Endothelial cell (in vitro differentiated cells): ENCODE results near the gene SF3B1. TPM values are rescaled to one million over a fixed set of nuclear protein-coding genes. Genes with fewer than 3 reads are reported as not detected.

Source experiments
- DNase-seq: peaks from one replicate; pipeline ENCODE4 v3.0.0; 2021; ENCODE audit warnings: low spot score
- H3K27ac Mint-ChIP-seq: one replicate; pipeline ENCODE4 v1.8.0; 2021; ENCODE audit warnings: mixed read lengths, inconsistent platforms; ENCODE audit not compliant: unreplicated experiment
- H3K27me3 Mint-ChIP-seq: one replicate; pipeline ENCODE4 v1.8.0; 2021; ENCODE audit warnings: mild to moderate bottlenecking, moderate library complexity, mixed read lengths, inconsistent platforms; ENCODE audit not compliant: unreplicated experiment
- H3K36me3 Mint-ChIP-seq: one replicate; pipeline ENCODE4 v1.8.0; 2021; ENCODE audit warnings: mild to moderate bottlenecking, low read depth, mixed read lengths, inconsistent platforms; ENCODE audit not compliant: unreplicated experiment
- H3K4me1 Mint-ChIP-seq: one replicate; pipeline ENCODE4 v1.8.0; 2021; ENCODE audit warnings: mild to moderate bottlenecking, mixed read lengths, inconsistent platforms; ENCODE audit not compliant: unreplicated experiment
- H3K4me3 Mint-ChIP-seq: one replicate; pipeline ENCODE4 v1.8.0; 2021; ENCODE audit warnings: mild to moderate bottlenecking, mixed read lengths, inconsistent platforms; ENCODE audit not compliant: unreplicated experiment
- H3K9me3 Mint-ChIP-seq: one replicate; pipeline ENCODE4 v1.8.0; 2021; ENCODE audit warnings: mixed read lengths, inconsistent platforms; ENCODE audit not compliant: unreplicated experiment
- CTCF ChIP-seq: fragments of 200-600 bp; sonication (generic); IDR thresholded peaks from one replicate; pipeline ENCODE4 v1.5.0; 2021; ENCODE audit warnings: antibody characterized with exemption; ENCODE audit not compliant: unreplicated experiment
- total RNA-seq: library from RNA; stranded (reverse); fragmentation: NEBNext Ultra II Directional; extraction: Animal tissue kit (Norgen Biotek cat#: 25700); gene quantifications from one replicate; pipeline ENCODE4 v1.2.1, GENCODE V29; 2021; ENCODE audit not compliant: unreplicated experiment

The SF3B1 gene
- total RNA-seq, 1 donor from 2014 or later: 401 TPM

- Mint-ChIP-seq H3K9me3 (no peaks in the 10 kb centered on the region), H3K4me3 (no peak overlapping the region), H3K27me3 (no peaks in the 10 kb centered on the region), H3K27ac (no peak overlapping the region), H3K36me3 (peaks cover 4% of the 10 kb centered on the region), H3K4me1 (peaks cover 5% of the 10 kb centered on the region)
- no peak for DNase-seq
- TF ChIP-seq CTCF: no peak
Observed at GRCh38 chr2:197363998-197364397, 70.8 kb downstream of the SF3B1 start.

- Mint-ChIP-seq H3K4me1 (peaks cover 8% of the 10 kb centered on the region), H3K27ac (no peak overlapping the region)
Observed at GRCh38 chr2:197360744-197361156, 74.1 kb downstream of the SF3B1 start.

GRCh38 chr2:197359859-197360258 is 75.0 kb downstream of the SF3B1 start:
- TF ChIP-seq CTCF: no peak
- Mint-ChIP-seq H3K4me1 (peaks cover 8% of the 10 kb centered on the region), H3K27me3 (no peaks in the 10 kb centered on the region), H3K36me3 (peaks cover 5% of the 10 kb centered on the region), H3K4me3 (no peak overlapping the region), H3K9me3 (no peaks in the 10 kb centered on the region), H3K27ac (no peak overlapping the region)
- DNase-seq: no peak

More at GRCh38 chr2:197360744-197361156, 74.1 kb downstream of the SF3B1 start:
- no peak for TF ChIP-seq CTCF
- H3K9me3 Mint-ChIP-seq: no peaks in the 10 kb centered on the region
- H3K27me3 Mint-ChIP-seq: no peaks in the 10 kb centered on the region
- DNase-seq: no peak
- no peak overlapping the region for H3K4me3 Mint-ChIP-seq
- H3K36me3 Mint-ChIP-seq: peaks cover 5% of the 10 kb centered on the region

GRCh38 chr2:197358931-197359330 is 75.9 kb downstream of the SF3B1 start:
- no peak for DNase-seq
- Mint-ChIP-seq H3K27me3 (no peaks in the 10 kb centered on the region), H3K4me3 (no peak overlapping the region), H3K4me1 (peaks cover 5% of the 10 kb centered on the region), H3K27ac (no peak overlapping the region), H3K36me3 (peaks cover 5% of the 10 kb centered on the region), H3K9me3 (no peaks in the 10 kb centered on the region)
- TF ChIP-seq CTCF: no peak

GRCh38 chr2:197357986-197358385 is 76.8 kb downstream of the SF3B1 start:
- Mint-ChIP-seq H3K4me1 (peaks cover 4% of the 10 kb centered on the region), H3K27me3 (no peaks in the 10 kb centered on the region), H3K27ac (no peak overlapping the region), H3K36me3 (peaks cover 5% of the 10 kb centered on the region), H3K4me3 (no peak overlapping the region), H3K9me3 (no peaks in the 10 kb centered on the region)
- no peak for TF ChIP-seq CTCF
- DNase-seq: no peak
